IMR-90 (cell line): Measurements from ENCODE around the gene CCDC175.

Experiments used
- CTCF ChIP-seq: conservative IDR thresholded peaks from 2 replicates; pipeline ENCODE4 v1.5.1; 2012; ENCODE audit warnings: mild to moderate bottlenecking, low read depth, low read length, improper control_type of control experiment
- ELK1 ChIP-seq: fragments of 150-350 bp; IDR thresholded peaks from 2 replicates; pipeline ENCODE4 v1.6.1; 2016; ENCODE audit warnings: low read depth, mild to moderate bottlenecking, low read length, moderate library complexity, borderline replicate concordance
- FOS ChIP-seq: fragments of 150-350 bp; IDR thresholded peaks from 2 replicates; pipeline ENCODE4 v1.6.1; 2016; ENCODE audit warnings: low read depth, low read length
- MAZ ChIP-seq: IDR thresholded peaks from 2 replicates; pipeline ENCODE4 v1.6.1; 2012; ENCODE audit warnings: low read depth, mild to moderate bottlenecking, low read length, improper control_type of control experiment, moderate library complexity, borderline replicate concordance
- MXI1 ChIP-seq: IDR thresholded peaks from 2 replicates; pipeline ENCODE4 v1.6.1; 2012; ENCODE audit warnings: low read depth, mild to moderate bottlenecking, low read length, moderate library complexity, borderline replicate concordance
- POLR2A ChIP-seq: IDR thresholded peaks from 2 replicates; pipeline ENCODE4 v1.6.1; 2012; ENCODE audit warnings: mild to moderate bottlenecking, low read depth, low read length
- SMC3 ChIP-seq: fragments of 150-350 bp; IDR thresholded peaks from 2 replicates; pipeline ENCODE4 v1.6.1; 2016; ENCODE audit warnings: low read depth, mild to moderate bottlenecking, antibody characterized with exemption, low read length, moderate library complexity

- no peak; the same call in 1 of the 2 replicates for TF ChIP-seq CTCF
- no peak for TF ChIP-seq ELK1
- TF ChIP-seq FOS, result no peak
- no peak for TF ChIP-seq MAZ
- TF ChIP-seq SMC3, result no peak
- no peak for TF ChIP-seq MXI1
- TF ChIP-seq POLR2A, result no peak
These were observed 7.1 kb upstream of the CCDC175 start for GRCh38 chr14:59583755-59584154.
